SK-N-SH (cell line): ENCODE data around the gene TRIM5. TPM values are rescaled to one million over a fixed set of nuclear protein-coding genes. Genes with fewer than 3 reads are reported as not detected.
"Not testable (repeated sequence)": the region's sequence is repeated elsewhere in the genome, so short reads cannot be mapped to it uniquely, and the experiment has no call there.

Source experiments
- CTCF ChIA-PET: fragments of 300-600, 350-600 bp; formaldehyde crosslinking; extraction: SDS; loops from one replicate; lab custom pipeline; 2021; lab: Yijun Ruan, JAX
- POLR2A ChIA-PET: fragments of 350-600 bp; sonication (Branson Sonifier 250); formaldehyde crosslinking; extraction: SDS; loops from one replicate; lab custom pipeline; 2020; ENCODE audit warnings: antibody characterized with exemption, inconsistent platforms; lab: Yijun Ruan, JAX
- DNase-seq: peaks from one replicate; pipeline ENCODE4 v3.0.0; 2012
- H2AFZ ChIP-seq: fragments of 200-600 bp; sonication (generic); 2 replicates; pipeline ENCODE4 v1.8.1; 2016; ENCODE audit warnings: antibody characterized with exemption, mild to moderate bottlenecking, low read depth
- H3F3A ChIP-seq: fragments of 200-600 bp; sonication (generic); replicated peaks from 2 replicates; pipeline ENCODE3; 2016; ENCODE audit warnings: antibody characterized with exemption, mild to moderate bottlenecking; ENCODE audit not compliant: insufficient read depth
- H3K27ac ChIP-seq, 2 experiments: fragments of 200-500 bp in 1 of 2; fragments of 200-600 bp in 1 of 2; sonication (Bioruptor generic) in 1 of 2; sonication (generic), shearing (Covaris generic) in 1 of 2; 2 replicates each; pipeline versions ENCODE4 v1.5.1 to v1.6.1; 2014 to 2016; ENCODE audit warnings: low read depth in 2 of 2, inconsistent platforms in 1 of 2, low read length in 1 of 2, mild to moderate bottlenecking in 1 of 2, mixed read lengths in 1 of 2
- H3K27me3 ChIP-seq: fragments of 200-600 bp; sonication (generic), shearing (Covaris generic); 2 replicates; pipeline ENCODE4 v1.6.1; 2016; ENCODE audit warnings: mixed run types; ENCODE audit not compliant: insufficient read depth
- H3K36me3 ChIP-seq, 2 experiments: fragments of 200-500 bp in 1 of 2; fragments of 200-600 bp in 1 of 2; sonication (Bioruptor generic) in 1 of 2; sonication (generic) in 1 of 2; replicated peaks in 1 of 2; 2 replicates each; pipeline versions ENCODE3 to v1.5.1; 2014 to 2016; ENCODE audit warnings: low read length in 1 of 2, mild to moderate bottlenecking in 1 of 2; ENCODE audit not compliant: insufficient read depth in 2 of 2, control insufficient read depth in 1 of 2
- H3K4me1 ChIP-seq, 2 experiments: fragments of 200-500 bp in 1 of 2; fragments of 200-600 bp in 1 of 2; sonication (Bioruptor generic) in 1 of 2; sonication (generic), shearing (Covaris generic) in 1 of 2; 2 replicates each; pipeline versions ENCODE4 v1.5.1 to v1.6.1; 2014 to 2016; ENCODE audit warnings: low read depth in 1 of 2, low read length in 1 of 2, mixed run types in 1 of 2; ENCODE audit not compliant: insufficient read depth in 2 of 2, control insufficient read depth in 1 of 2
- H3K4me2 ChIP-seq: fragments of 200-600 bp; sonication (generic), shearing (Covaris generic); 2 replicates; pipeline ENCODE4 v1.6.1; 2017; ENCODE audit warnings: mixed run types
- H3K4me3 ChIP-seq, 2 experiments: fragments of 200-500 bp in 1 of 2; fragments of 200-600 bp in 1 of 2; sonication (Bioruptor generic) in 1 of 2; sonication (generic), shearing (Covaris generic) in 1 of 2; 2 replicates each; pipeline versions ENCODE4 v1.5.1 to v1.8.1; 2014 to 2016; ENCODE audit warnings: low read depth in 2 of 2, inconsistent platforms in 1 of 2, low read length in 1 of 2, mild to moderate bottlenecking in 1 of 2, mixed read lengths in 1 of 2, moderate library complexity in 1 of 2
- H3K79me2 ChIP-seq: fragments of 200-600 bp; sonication (generic); 2 replicates; pipeline ENCODE4 v1.8.1; 2017; ENCODE audit warnings: mild to moderate bottlenecking; ENCODE audit not compliant: insufficient read depth
- H3K9ac ChIP-seq: fragments of 200-600 bp; sonication (generic); 2 replicates; pipeline ENCODE4 v1.6.1; 2017; ENCODE audit warnings: mixed run types
- H3K9me2 ChIP-seq: fragments of 200-600 bp; sonication (generic); 2 replicates; pipeline ENCODE4 v1.6.1; 2017; ENCODE audit warnings: mixed run types
- H3K9me3 ChIP-seq: fragments of 200-600 bp; sonication (generic); 2 replicates; pipeline ENCODE4 v1.6.1; 2017; ENCODE audit warnings: mixed run types, mild to moderate bottlenecking, moderate library complexity
- H4K20me1 ChIP-seq: fragments of 200-600 bp; sonication (generic); 2 replicates; pipeline ENCODE4 v1.6.1; 2017; ENCODE audit warnings: mild to moderate bottlenecking, mixed run types; ENCODE audit not compliant: insufficient read depth
- CHD2 ChIP-seq: fragments of 150-350 bp; IDR thresholded peaks from 2 replicates; pipeline ENCODE4 v1.6.1; 2018; ENCODE audit warnings: low read length; ENCODE audit not compliant: partially characterized antibody
- EP300 ChIP-seq, 2 experiments: IDR thresholded peaks; 2 replicates each; pipeline versions ENCODE4 v1.4.0 to v1.6.1; 2012; ENCODE audit warnings: borderline replicate concordance in 1 of 2, low read depth in 1 of 2, low read length in 1 of 2
- GATA2 ChIP-seq: sonication (generic); formaldehyde crosslinking; IDR thresholded peaks from 2 replicates; pipeline ENCODE4 v1.5.0; 2020; ENCODE audit warnings: mild to moderate bottlenecking, missing genetic modification reagents
- JUND ChIP-seq: IDR thresholded peaks from 2 replicates; pipeline ENCODE4 v1.4.0; 2012
- MAX ChIP-seq: IDR thresholded peaks from 2 replicates; pipeline ENCODE4 v1.4.0; 2012; ENCODE audit warnings: low read depth
- MXI1 ChIP-seq: IDR thresholded peaks from 2 replicates; pipeline ENCODE4 v1.6.1; 2012; ENCODE audit warnings: mild to moderate bottlenecking, low read depth, low read length, improper control_type of control experiment
- PBX3 ChIP-seq: IDR thresholded peaks from 2 replicates; pipeline ENCODE4; 2012
- POLR2AphosphoS5 ChIP-seq: IDR thresholded peaks from 2 replicates; pipeline ENCODE4 v1.6.1; 2012; ENCODE audit warnings: low read depth, low read length
- RCOR1 ChIP-seq: fragments of 150-350 bp; IDR thresholded peaks from 2 replicates; pipeline ENCODE4 v1.6.1; 2017; ENCODE audit warnings: antibody characterized with exemption, low read length
- SIN3A ChIP-seq: IDR thresholded peaks from 2 replicates; pipeline ENCODE4 v1.6.1; 2012; ENCODE audit warnings: low read depth, mild to moderate bottlenecking, low read length, moderate library complexity, borderline replicate concordance
- SMC3 ChIP-seq: IDR thresholded peaks from 2 replicates; pipeline ENCODE4 v1.6.1; 2012; ENCODE audit warnings: low read depth, low read length, improper control_type of control experiment
- TAF1 ChIP-seq: IDR thresholded peaks from 2 replicates; pipeline ENCODE4 v1.6.1; 2012; ENCODE audit warnings: low read depth, mild to moderate bottlenecking, low read length, moderate library complexity, borderline replicate concordance
- TEAD4 ChIP-seq: IDR thresholded peaks from 2 replicates; pipeline ENCODE4 v1.4.0; 2012; ENCODE audit warnings: mild to moderate bottlenecking, borderline replicate concordance; ENCODE audit not compliant: insufficient read depth
- USF1 ChIP-seq: IDR thresholded peaks from 2 replicates; pipeline ENCODE4 v1.4.0; 2012; ENCODE audit warnings: low read depth, borderline replicate concordance
- YY1 ChIP-seq: IDR thresholded peaks from 2 replicates; pipeline ENCODE4 v1.4.0; 2012; ENCODE audit warnings: low read depth, mild to moderate bottlenecking
- ZBTB33 ChIP-seq: IDR thresholded peaks from 2 replicates; pipeline ENCODE4 v1.4.0; 2012; ENCODE audit warnings: low read depth, borderline replicate concordance
- WGBS: methylation state at CpG from one replicate; pipeline ENCODE4 v1.1.6; 2017; ENCODE audit warnings: low lambda C conversion rate; 5-methylcytosine and 5-hydroxymethylcytosine counted together
- polyA plus RNA-seq, 3 experiments: library from polyadenylated mRNA; depleted of rRNA; stranded (reverse); fragments of >200 nt; gene quantifications; 2 replicates each; pipeline ENCODE4 v1.2.3, GENCODE V29; 2012

TRIM5 gene
- polyA plus RNA-seq, 1 of the 3 experiments (the other 2 are of a cell fraction): 22.9 TPM

- no peaks in the 10 kb centered on the region for H3F3A ChIP-seq
- no peaks in the 10 kb centered on the region for H4K20me1 ChIP-seq
- no peak overlapping the region for H3K4me3 ChIP-seq
- WGBS: 10% methylated on average over 3 of the region's 3 CpGs
- no peaks in the 10 kb centered on the region for H3K9me3 ChIP-seq
- TF ChIP-seq ZBTB33 (no peak), TEAD4 (no peak)
- H3K9ac ChIP-seq: no peak overlapping the region
- H3K36me3 ChIP-seq: no peaks in the 10 kb centered on the region
- no peaks in the 10 kb centered on the region; the same call in 1 of the 2 replicates for H3K27me3 ChIP-seq
- H3K79me2 ChIP-seq: no peaks in the 10 kb centered on the region
- no peak overlapping the region for H2AFZ ChIP-seq
- no peaks in the 10 kb centered on the region for H3K4me1 ChIP-seq
- no peak overlapping the region for H3K27ac ChIP-seq
- ChIA-PET POLR2A (no interaction called here), CTCF (interaction anchor here (1.2 kb wide), 1 partner anchor 45 kb away, joined by 3 read pairs; no protein-coding TSS in a partner anchor)
- no peak for DNase-seq
- H3K4me2 ChIP-seq: no peak overlapping the region
- no peaks in the 10 kb centered on the region for H3K9me2 ChIP-seq
Measured at GRCh38 chr11:5719703-5720495, 35.0 kb upstream of the TRIM5 start.

- H3K4me1 ChIP-seq, H2AFZ ChIP-seq, H3F3A ChIP-seq, H3K36me3 ChIP-seq, H3K27ac ChIP-seq, POLR2A ChIA-PET, H3K4me2 ChIP-seq, H4K20me1 ChIP-seq, DNase-seq, H3K27me3 ChIP-seq, H3K9ac ChIP-seq, H3K9me2 ChIP-seq, CTCF ChIA-PET, H3K9me3 ChIP-seq, H3K4me3 ChIP-seq, H3K79me2 ChIP-seq: not testable (repeated sequence)
- 5% methylated on average over 1 of the region's 1 CpG for WGBS
Measured at GRCh38 chr11:5716518-5716917, 31.6 kb upstream of the TRIM5 start.

DNA sequence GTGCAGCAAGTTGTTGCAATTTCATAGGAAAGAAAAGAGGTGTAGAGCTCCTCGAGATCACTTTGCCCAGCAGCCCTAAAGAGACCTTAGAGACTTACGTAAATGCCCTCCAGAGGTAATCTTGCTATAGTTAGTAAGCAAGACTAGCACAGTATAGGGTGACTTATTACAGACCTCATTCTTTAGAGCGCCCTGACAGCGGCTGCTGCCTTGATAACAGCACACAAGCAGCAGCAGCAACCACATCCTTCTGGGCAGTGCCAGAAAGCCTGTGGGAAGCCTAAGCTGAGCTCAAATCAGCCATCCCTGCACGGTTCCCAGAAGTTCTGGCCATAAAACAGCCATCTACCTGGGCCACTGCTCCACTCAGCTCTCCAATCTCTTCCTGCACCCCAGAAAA lies 28.8 kb upstream of the TRIM5 start:
- no peak for TF ChIP-seq EP300 (IDR thresholded peaks at IDR 0.05; ENCODE audit: borderline replicate concordance in 1 of 2, low read depth in 1 of 2, low read length in 1 of 2)
- no peak for TF ChIP-seq SMC3
- TF ChIP-seq PBX3: no peak
- TF ChIP-seq RCOR1: no peak
- TF ChIP-seq USF1: no peak
- TF ChIP-seq MXI1: no peak
- no peak for TF ChIP-seq YY1
- no peak for TF ChIP-seq TAF1
- no peak for TF ChIP-seq GATA2 (CRISPR knock-in tag)
- no peak for TF ChIP-seq JUND
- no peak for TF ChIP-seq CHD2
- no peak for TF ChIP-seq SIN3A
- no peak for TF ChIP-seq MAX
- TF ChIP-seq POLR2AphosphoS5: no peak
- TF ChIP-seq, all 33 proteins: peak for 0
- Histone ChIP-seq H3K4me3 (no peak overlapping the region), H3K79me2 (no peaks in the 10 kb centered on the region), H3K27ac (no peak overlapping the region), H3K9me2 (no peaks in the 10 kb centered on the region), H3K36me3 (peaks cover 7 to 14% of the 10 kb centered on the region in 2 experiments), H3K9ac (no peak overlapping the region), H2AFZ (no peak overlapping the region), H3K9me3 (no peaks in the 10 kb centered on the region), H3K27me3 (no peaks in the 10 kb centered on the region; the same call in 1 of the 2 replicates), H3K4me1 (no peaks in the 10 kb centered on the region), H4K20me1 (no peaks in the 10 kb centered on the region), H3F3A (peaks cover 5% of the 10 kb centered on the region), H3K4me2 (no peak overlapping the region)
- no peak for DNase-seq
- WGBS: 20% methylated on average over 5 of the region's 5 CpGs
- POLR2A ChIA-PET: no interaction called here
- CTCF ChIA-PET: no interaction called here
